Stimulated activated CD8-positive, alpha-beta memory T cell treated with anti-CD3 and anti-CD28 coated beads, Interleukin-15, amount 100 ng/mL, for 4 hours (primary cell): ENCODE measurements around the gene MED12.

ENCODE experiments used
- DNase-seq, 2 donors: peaks; one replicate each; pipeline ENCODE4 v3.0.0-alpha.2; 2020; ENCODE audit warnings: low read depth in 2 of 2

The MED12 gene

DNA sequence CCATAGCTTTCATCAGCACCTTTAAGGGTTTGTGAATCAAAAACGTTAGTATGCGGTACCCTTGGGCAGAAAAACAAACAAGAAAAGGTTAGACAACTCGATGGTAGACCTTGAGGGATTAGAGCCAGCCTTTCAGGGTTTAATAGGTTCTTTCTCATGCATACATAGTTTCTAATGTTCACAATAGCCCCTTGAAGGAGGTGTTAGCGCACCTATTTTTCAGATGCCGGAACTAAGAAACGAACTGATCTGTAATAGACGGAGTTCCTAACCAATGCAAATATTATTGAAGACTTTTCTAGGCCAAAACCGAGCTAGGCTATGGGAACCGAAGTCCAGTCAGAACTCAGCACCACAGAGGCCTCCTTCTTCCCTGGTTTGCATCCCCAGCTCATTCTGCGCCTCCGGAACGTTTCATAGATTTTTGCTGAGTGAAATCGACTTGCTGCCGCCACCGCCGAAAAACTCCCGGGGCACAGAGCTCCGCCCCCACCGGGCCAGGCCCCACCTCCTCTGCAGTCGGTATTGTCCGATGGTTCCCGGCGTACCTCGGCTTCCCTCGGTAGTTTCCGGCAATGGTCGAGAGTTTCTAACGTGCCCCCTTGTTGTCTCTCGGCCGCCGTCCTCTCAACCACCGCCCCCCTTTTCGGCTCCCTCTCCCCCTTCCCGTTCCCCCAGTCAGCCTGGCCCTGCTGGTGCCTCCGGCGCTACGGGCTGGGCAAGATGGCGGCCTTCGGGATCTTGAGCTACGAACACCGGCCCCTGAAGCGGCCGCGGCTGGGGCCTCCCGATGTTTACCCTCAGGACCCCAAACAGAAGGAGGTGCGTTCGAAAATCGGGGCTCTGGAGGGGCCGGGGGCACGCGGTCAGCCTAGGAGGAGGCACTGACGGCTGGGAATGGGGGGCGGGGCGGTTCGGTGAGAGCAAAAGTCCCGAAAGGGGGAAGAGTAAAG, at the start of gene MED12:
Gene MED12 (plus strand): TSS at position 565 of the 953 bp plus-strand sequence. CDS start 159 bp downstream, at position 724.
- peak; percentile 56 to 58 for DNase-seq

GRCh38 chrX:71070531-71070930, 47.9 kb upstream of the MED12 start:
- no peak for DNase-seq

- no peak for DNase-seq
Measured at GRCh38 chrX:71081330-71082123, 36.9 kb upstream of the MED12 start.

DNA sequence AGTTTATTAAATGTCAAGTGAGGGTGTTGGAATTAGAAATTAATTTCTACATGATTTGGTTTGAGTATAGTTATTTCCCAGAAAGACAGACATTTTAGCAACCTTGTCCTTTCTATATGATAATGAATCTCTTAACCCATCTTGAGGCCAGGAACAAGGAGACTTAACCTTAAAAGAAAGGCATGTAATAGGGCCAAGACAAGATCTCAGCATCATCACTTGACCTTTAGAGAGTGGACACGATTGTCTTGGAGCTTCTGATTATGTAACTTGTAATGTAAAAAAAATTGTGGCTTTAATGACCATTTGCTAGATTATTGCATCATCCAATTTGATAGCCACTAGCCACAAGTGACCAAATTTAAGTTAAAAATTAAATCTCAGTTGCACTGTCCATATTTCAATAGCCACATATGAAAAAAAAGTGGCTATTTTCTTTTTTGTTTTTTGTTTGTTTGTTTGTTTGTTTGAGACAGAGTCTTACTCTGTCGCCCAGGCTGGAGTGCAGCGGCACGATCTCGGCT, 36.2 kb upstream of the MED12 start:
- DNase-seq = no peak

DNA sequence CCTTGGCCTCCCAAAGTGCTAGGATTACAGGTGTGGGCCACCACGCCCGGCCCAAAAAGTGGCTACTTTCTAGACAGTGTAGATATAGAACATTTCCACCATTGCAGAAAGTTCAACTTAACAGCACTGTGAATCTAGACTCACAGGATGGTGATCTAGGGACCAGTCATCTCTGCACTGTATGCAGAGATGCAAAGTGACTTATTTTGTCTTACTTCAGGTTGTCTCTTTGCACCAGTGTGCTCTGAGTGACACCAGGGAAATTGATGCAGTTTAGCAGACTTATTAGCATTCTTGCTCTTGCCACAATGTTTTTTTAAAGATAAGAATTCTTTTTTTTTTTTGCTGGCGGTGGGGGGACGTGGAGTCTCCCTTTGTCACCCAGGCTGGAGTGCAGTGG, 35.6 kb upstream of the MED12 start:
- DNase-seq = no peak

DNA sequence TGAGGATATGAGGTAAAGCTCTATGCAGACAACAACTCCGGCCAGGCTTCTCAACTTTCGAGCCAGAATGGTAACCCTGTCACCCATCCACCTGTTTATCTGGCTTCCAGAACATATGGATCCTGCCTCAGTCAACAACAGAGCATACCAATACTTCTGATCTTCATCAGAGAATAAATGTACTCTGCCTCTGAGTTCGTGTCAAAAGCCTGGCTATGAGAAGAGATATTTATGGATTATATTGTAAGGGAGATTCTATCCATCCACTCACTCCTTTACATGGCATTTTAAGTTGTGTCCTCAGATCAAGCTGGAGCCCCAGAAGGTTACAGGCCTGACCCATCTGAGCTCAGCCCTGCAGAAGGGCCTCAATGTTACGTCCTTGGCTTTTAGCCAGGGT, 32.5 kb upstream of the MED12 start:
- no peak for DNase-seq

GRCh38 chrX:71091263-71091662, 27.1 kb upstream of the MED12 start:
- DNase-seq = no peak

DNA sequence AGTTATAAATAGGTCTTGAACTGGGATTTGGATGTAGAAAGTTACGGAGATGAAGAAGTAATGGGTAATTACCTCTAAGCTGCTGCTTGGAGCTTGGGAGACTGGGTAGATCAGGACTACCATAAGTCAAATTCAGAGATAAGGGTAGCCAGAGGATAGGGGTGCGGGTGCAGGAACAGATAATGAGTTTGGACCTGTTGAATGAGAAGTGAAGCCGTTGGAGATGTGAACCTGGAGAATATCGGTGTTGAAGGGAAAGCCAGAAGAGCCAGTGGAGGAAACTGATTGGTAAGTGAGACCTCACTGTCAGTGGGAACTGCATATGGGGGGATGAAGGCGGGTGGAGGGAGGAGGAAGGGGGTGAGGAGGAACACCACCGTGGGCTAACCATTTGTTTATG, 23.4 kb upstream of the MED12 start:
- DNase-seq = no peak

DNA sequence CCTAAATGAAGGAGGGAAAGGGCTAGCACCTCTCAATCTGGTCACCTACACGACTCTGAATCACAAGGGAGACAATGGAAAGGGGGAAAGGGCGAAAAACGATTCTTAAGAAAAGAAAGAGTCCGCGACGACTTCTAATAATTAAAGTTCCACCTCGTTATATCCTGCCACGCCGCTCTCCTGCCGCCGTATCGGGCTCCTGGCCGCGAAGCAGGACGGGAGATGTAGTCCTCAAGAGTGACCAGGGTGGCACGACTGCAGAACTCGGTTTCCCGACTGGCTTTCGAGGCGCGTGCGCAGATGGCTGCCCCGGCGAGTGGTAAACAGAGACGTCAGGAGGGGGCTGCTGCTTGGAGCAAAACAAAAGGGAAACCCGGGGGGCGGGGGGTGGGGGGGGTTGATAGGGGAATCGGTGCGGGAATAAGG, 22.8 kb upstream of the MED12 start, which contains the start of gene FOXO4:
Gene FOXO4 (plus strand): TSS at position 297 of the 426 bp plus-strand sequence. CDS start 678 bp downstream, outside the sequence.
- DNase-seq = peak; percentile 72 to 83

DNA sequence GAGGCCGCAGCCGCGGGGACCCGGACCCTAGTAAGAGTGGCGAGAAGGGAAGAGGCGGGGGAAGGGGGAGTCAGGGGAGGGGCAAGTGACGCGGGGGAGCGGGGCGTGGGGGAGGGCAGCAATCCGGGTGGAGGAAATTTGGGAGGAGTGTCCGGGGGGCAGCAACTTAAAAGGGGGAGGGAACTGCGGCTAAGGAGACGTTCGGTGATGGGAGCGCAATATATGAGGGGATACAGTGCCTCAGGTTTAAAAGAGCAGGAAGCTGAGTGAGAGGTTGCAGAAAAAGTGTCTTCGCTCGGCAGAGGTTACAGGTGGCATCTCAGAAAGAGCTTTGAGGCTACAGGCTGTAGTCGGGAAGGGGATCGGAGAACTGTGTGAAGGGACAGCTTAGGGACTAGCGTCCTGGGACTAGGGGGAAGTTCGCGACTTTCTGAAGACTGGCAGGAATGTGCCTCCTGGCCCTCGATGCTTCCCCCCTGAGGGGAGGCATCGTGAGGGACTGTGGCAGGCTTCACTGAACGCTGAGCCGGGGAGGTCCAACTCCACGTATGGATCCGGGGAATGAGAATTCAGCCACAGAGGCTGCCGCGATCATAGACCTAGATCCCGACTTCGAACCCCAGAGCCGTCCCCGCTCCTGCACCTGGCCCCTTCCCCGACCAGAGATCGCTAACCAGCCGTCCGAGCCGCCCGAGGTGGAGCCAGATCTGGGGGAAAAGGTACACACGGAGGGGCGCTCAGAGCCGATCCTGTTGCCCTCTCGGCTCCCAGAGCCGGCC, 22.2 kb upstream of the MED12 start:
- DNase-seq = no peak

GRCh38 chrX:71096760-71097032, 21.7 kb upstream of the MED12 start:
- DNase-seq = no peak

GRCh38 chrX:71098302-71098701, 20.1 kb upstream of the MED12 start:
- DNase-seq = peak in 1 of 2 donors; percentile 68

GRCh38 chrX:71098951-71099506, 19.4 kb upstream of the MED12 start:
- no peak for DNase-seq

DNA sequence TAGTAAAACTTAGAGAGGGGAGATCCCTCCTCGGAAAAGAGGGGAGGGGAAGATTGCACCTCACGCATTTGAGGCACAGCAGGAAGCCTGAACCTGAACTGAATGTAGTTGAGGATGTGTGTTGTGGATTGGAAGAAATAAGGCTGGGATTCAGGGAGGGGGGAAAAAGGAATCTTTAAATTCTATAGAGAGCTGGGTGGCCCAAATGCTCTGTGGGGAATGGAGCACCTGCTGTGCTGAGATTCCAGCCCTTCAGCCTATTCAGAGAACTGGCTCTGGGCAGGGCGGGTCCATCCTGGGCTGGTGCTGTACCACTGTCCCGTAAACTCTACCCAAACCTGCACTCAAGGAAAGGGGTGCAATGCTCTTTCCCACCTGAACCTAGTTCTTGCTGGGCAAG, 18.7 kb upstream of the MED12 start:
- no peak for DNase-seq

GRCh38 chrX:71100581-71101505, 17.6 kb upstream of the MED12 start:
- DNase-seq = no peak

DNA sequence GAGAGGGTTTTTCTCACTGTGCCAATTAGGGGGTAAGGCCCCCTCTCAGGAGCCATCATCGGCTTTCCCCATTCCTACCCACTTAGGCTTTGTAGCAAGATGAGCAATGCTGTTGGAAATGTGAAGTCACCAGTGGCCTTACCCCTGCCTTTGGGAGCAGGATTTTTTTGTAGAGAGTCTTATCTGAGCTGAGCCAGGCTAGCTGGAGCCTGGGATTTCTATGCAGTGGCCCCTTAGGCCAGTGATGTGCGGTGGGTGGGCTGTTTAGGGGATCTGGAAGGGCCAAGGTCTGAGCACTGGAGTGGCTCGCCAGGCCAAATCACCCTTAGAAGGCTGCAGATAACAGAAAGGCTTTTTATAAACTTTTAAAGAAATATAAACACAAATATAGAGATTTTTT, 16.1 kb upstream of the MED12 start:
- DNase-seq = no peak

- no peak for DNase-seq
Measured at GRCh38 chrX:71103110-71103983, 15.0 kb upstream of the MED12 start.

- DNase-seq = no peak
Measured at GRCh38 chrX:71105628-71106027, 12.8 kb upstream of the MED12 start.

GRCh38 chrX:71106427-71106826, 12.0 kb upstream of the MED12 start, which contains the start of gene CXorf65:
TSS of gene CXorf65 (minus strand) at chrX:71106740. CDS start at chrX:71106556, 184 bp downstream.
- no peak for DNase-seq
